Karpas-422 (cell line): ENCODE data around the gene NGB. TPM values are rescaled to one million over a fixed set of nuclear protein-coding genes. Genes with fewer than 3 reads are reported as not detected.
"Not testable (repeated sequence)": the region's sequence is repeated elsewhere in the genome, so short reads cannot be mapped to it uniquely, and the experiment has no call there.

Experiments used
- DNase-seq: peaks from one replicate; pipeline ENCODE4 v3.0.0-alpha.2; 2015
- H2AFZ ChIP-seq: fragments of 200-600 bp; sonication (generic); 2 replicates; pipeline ENCODE4 v1.6.1; 2014; ENCODE audit warnings: antibody characterized with exemption, low read length, mixed read lengths
- H3K27ac ChIP-seq: fragments of 200-600 bp; sonication (generic); 2 replicates; pipeline ENCODE4 v1.5.1; 2014; ENCODE audit warnings: mild to moderate bottlenecking, low read length, moderate library complexity
- H3K27me3 ChIP-seq: fragments of 200-600 bp; sonication (generic); 2 replicates; pipeline ENCODE4 v1.6.1; 2014; ENCODE audit warnings: low read length, mixed read lengths
- H3K36me3 ChIP-seq: fragments of 200-600 bp; sonication (generic); 2 replicates; pipeline ENCODE4 v1.6.1; 2014; ENCODE audit warnings: low read length, mixed read lengths; ENCODE audit not compliant: insufficient read depth
- H3K4me1 ChIP-seq: fragments of 200-600 bp; sonication (generic); 2 replicates; pipeline ENCODE4 v1.6.1; 2014; ENCODE audit warnings: mild to moderate bottlenecking, low read length, mixed read lengths
- H3K4me2 ChIP-seq: fragments of 200-600 bp; sonication (generic); 2 replicates; pipeline ENCODE4 v1.6.1; 2014; ENCODE audit warnings: low read length, low read depth, mild to moderate bottlenecking; ENCODE audit not compliant: poor library complexity, severe bottlenecking
- H3K4me3 ChIP-seq: fragments of 200-600 bp; sonication (generic); 2 replicates; pipeline ENCODE4 v1.5.1; 2014; ENCODE audit warnings: mild to moderate bottlenecking, antibody characterized with exemption, low read length, mixed read lengths
- H3K79me2 ChIP-seq: fragments of 200-600 bp; sonication (generic); 2 replicates; pipeline ENCODE4 v1.6.1; 2014; ENCODE audit warnings: mild to moderate bottlenecking, low read length, mixed read lengths
- H3K9ac ChIP-seq: fragments of 200-600 bp; sonication (generic); 2 replicates; pipeline ENCODE4 v1.6.0; 2014; ENCODE audit warnings: low read length
- H3K9me2 ChIP-seq: fragments of 200-600 bp; sonication (generic), shearing (Covaris generic); replicated peaks from 2 replicates; pipeline ENCODE4 v1.6.0; 2014; ENCODE audit warnings: mild to moderate bottlenecking, low read length, moderate library complexity; ENCODE audit not compliant: insufficient read depth
- H3K9me3 ChIP-seq: fragments of 300-700, 200-600 bp; sonication (generic); 2 replicates; pipeline ENCODE4 v1.6.1; 2014; ENCODE audit warnings: low read length, mixed read lengths
- H4K20me1 ChIP-seq: fragments of 200-600 bp; sonication (generic); 2 replicates; pipeline ENCODE4 v1.6.1; 2014; ENCODE audit warnings: mild to moderate bottlenecking, antibody characterized with exemption, low read length, low read depth; ENCODE audit not compliant: insufficient read depth
- total RNA-seq: library from RNA; depleted of rRNA; stranded (reverse); fragments of >200 nt; shearing (Covaris generic); gene quantifications from 2 replicates; pipeline ENCODE4 v1.2.3, GENCODE V29; 2014; ENCODE audit warnings: low replicate concordance

NGB gene
- total RNA-seq, 1 experiment from 2014 or later: not detected

GRCh38 chr14:77286576-77286975 lies 15.6 kb upstream of the NGB start:
- Histone ChIP-seq H4K20me1 (no peaks in the 10 kb centered on the region), H3K4me1 (no peaks in the 10 kb centered on the region), H3K9me2 (no peaks in the 10 kb centered on the region), H3K4me3 (no peak overlapping the region), H3K27ac (no peak overlapping the region), H3K9me3 (no peaks in the 10 kb centered on the region), H2AFZ (no peak overlapping the region), H3K4me2 (no peak overlapping the region), H3K9ac (no peak overlapping the region), H3K27me3 (no peaks in the 10 kb centered on the region), H3K36me3 (peaks cover 25% of the 10 kb centered on the region; the same call in 1 of the 2 replicates), H3K79me2 (no peaks in the 10 kb centered on the region)
- no peak for DNase-seq

GRCh38 chr14:77284466-77284865 lies 13.5 kb upstream of the NGB start:
- Histone ChIP-seq H4K20me1 (no peaks in the 10 kb centered on the region), H3K9ac (no peak overlapping the region), H3K79me2 (no peaks in the 10 kb centered on the region), H3K27ac (no peak overlapping the region), H3K4me2 (no peak overlapping the region), H3K36me3 (peaks cover 21% of the 10 kb centered on the region; the same call in 1 of the 2 replicates), H3K4me3 (no peak overlapping the region), H3K4me1 (no peaks in the 10 kb centered on the region), H3K9me3 (no peaks in the 10 kb centered on the region), H3K27me3 (no peaks in the 10 kb centered on the region), H2AFZ (no peak overlapping the region), H3K9me2 (no peaks in the 10 kb centered on the region)
- DNase-seq: no peak

- H3K4me1 ChIP-seq: no peaks in the 10 kb centered on the region
- no peak overlapping the region for H3K4me2 ChIP-seq
- no peaks in the 10 kb centered on the region for H3K79me2 ChIP-seq
- no peaks in the 10 kb centered on the region for H4K20me1 ChIP-seq
- no peaks in the 10 kb centered on the region for H3K9me2 ChIP-seq
- no peak overlapping the region for H3K4me3 ChIP-seq
- H3K9ac ChIP-seq: no peak overlapping the region
- no peak overlapping the region for H2AFZ ChIP-seq
- peaks cover 20% of the 10 kb centered on the region; the same call in 1 of the 2 replicates for H3K36me3 ChIP-seq
- no peaks in the 10 kb centered on the region for H3K9me3 ChIP-seq
- H3K27ac ChIP-seq: no peak overlapping the region
- no peak for DNase-seq
- no peaks in the 10 kb centered on the region for H3K27me3 ChIP-seq
Observed at GRCh38 chr14:77284066-77284465, 13.1 kb upstream of the NGB start.

GRCh38 chr14:77281852-77282410 lies 10.9 kb upstream of the NGB start:
- Histone ChIP-seq H3K79me2 (no peaks in the 10 kb centered on the region), H3K9ac (no peak overlapping the region), H3K9me2 (no peaks in the 10 kb centered on the region), H3K27me3 (no peaks in the 10 kb centered on the region), H3K36me3 (peaks cover 20% of the 10 kb centered on the region; the same call in 1 of the 2 replicates), H3K4me1 (no peaks in the 10 kb centered on the region), H3K27ac (no peak overlapping the region), H3K4me2 (no peak overlapping the region), H3K9me3 (no peaks in the 10 kb centered on the region), H3K4me3 (no peak overlapping the region), H4K20me1 (no peaks in the 10 kb centered on the region), H2AFZ (no peak overlapping the region)
- no peak for DNase-seq

GRCh38 chr14:77280921-77281320 lies 9.9 kb upstream of the NGB start:
- DNase-seq, H3K27me3 ChIP-seq, H3K4me2 ChIP-seq: not testable (repeated sequence)

GRCh38 chr14:77279719-77280118 lies 8.7 kb upstream of the NGB start:
- H3K79me2 ChIP-seq: no peaks in the 10 kb centered on the region
- DNase-seq: no peak
- no peak overlapping the region for H3K4me3 ChIP-seq
- H3K9me3 ChIP-seq: no peaks in the 10 kb centered on the region
- no peaks in the 10 kb centered on the region for H3K9me2 ChIP-seq
- no peak overlapping the region for H3K27ac ChIP-seq
- H3K9ac ChIP-seq: no peak overlapping the region
- H3K27me3 ChIP-seq: no peaks in the 10 kb centered on the region
- no peak overlapping the region for H2AFZ ChIP-seq
- H3K36me3 ChIP-seq: peaks cover 7% of the 10 kb centered on the region; the same call in 1 of the 2 replicates
- peaks cover under 1% of the 10 kb centered on the region; the same call in 1 of the 2 replicates for H3K4me1 ChIP-seq
- H3K4me2 ChIP-seq: no peak overlapping the region
- H4K20me1 ChIP-seq: no peaks in the 10 kb centered on the region

More at GRCh38 chr14:77280921-77281320, 9.9 kb upstream of the NGB start:
- H3K9me2 ChIP-seq, H2AFZ ChIP-seq, H3K27ac ChIP-seq, H3K79me2 ChIP-seq, H3K4me3 ChIP-seq, H3K9ac ChIP-seq, H3K4me1 ChIP-seq, H4K20me1 ChIP-seq, H3K9me3 ChIP-seq: not testable (repeated sequence)
- H3K36me3 ChIP-seq: peaks cover 13% of the 10 kb centered on the region; the same call in 1 of the 2 replicates

GRCh38 chr14:77278461-77279230 lies 7.6 kb upstream of the NGB start:
- H3K9ac ChIP-seq: no peak overlapping the region
- H3K79me2 ChIP-seq: no peaks in the 10 kb centered on the region
- DNase-seq: no peak
- peaks cover 11% of the 10 kb centered on the region for H3K4me1 ChIP-seq
- no peak overlapping the region for H2AFZ ChIP-seq
- no peaks in the 10 kb centered on the region for H3K9me2 ChIP-seq
- no peaks in the 10 kb centered on the region for H4K20me1 ChIP-seq
- no peak overlapping the region for H3K4me2 ChIP-seq
- no peaks in the 10 kb centered on the region for H3K36me3 ChIP-seq
- H3K9me3 ChIP-seq: no peaks in the 10 kb centered on the region
- no peaks in the 10 kb centered on the region for H3K27me3 ChIP-seq
- no peak overlapping the region for H3K4me3 ChIP-seq
- no peak overlapping the region for H3K27ac ChIP-seq

GRCh38 chr14:77276959-77277358 lies 6.0 kb upstream of the NGB start:
- no peak for DNase-seq
- no peak overlapping the region for H2AFZ ChIP-seq
- H3K9me2 ChIP-seq: no peaks in the 10 kb centered on the region

More at GRCh38 chr14:77276959-77277358, 6.0 kb upstream of the NGB start:
- H3K9me3 ChIP-seq: no peaks in the 10 kb centered on the region
- H3K36me3 ChIP-seq: no peaks in the 10 kb centered on the region
- H3K4me2 ChIP-seq: no peak overlapping the region
- no peak overlapping the region for H3K4me3 ChIP-seq
- no peak overlapping the region for H3K9ac ChIP-seq
- H3K79me2 ChIP-seq: no peaks in the 10 kb centered on the region
- H4K20me1 ChIP-seq: no peaks in the 10 kb centered on the region
- no peaks in the 10 kb centered on the region for H3K27me3 ChIP-seq
- H3K4me1 ChIP-seq: peaks cover 14% of the 10 kb centered on the region
- no peak overlapping the region for H3K27ac ChIP-seq
